Activated T-cell treated with anti-CD3 and anti-CD28 coated beads, Interleukin-2, amount 50 U/mL, for 48 hours (primary cell): Measurements from ENCODE around the gene COX7A2.

Experiments used
- DNase-seq, 2 experiments: peaks; one replicate each; pipeline ENCODE4 v3.0.0-alpha.2; 2020

COX7A2 gene

DNA sequence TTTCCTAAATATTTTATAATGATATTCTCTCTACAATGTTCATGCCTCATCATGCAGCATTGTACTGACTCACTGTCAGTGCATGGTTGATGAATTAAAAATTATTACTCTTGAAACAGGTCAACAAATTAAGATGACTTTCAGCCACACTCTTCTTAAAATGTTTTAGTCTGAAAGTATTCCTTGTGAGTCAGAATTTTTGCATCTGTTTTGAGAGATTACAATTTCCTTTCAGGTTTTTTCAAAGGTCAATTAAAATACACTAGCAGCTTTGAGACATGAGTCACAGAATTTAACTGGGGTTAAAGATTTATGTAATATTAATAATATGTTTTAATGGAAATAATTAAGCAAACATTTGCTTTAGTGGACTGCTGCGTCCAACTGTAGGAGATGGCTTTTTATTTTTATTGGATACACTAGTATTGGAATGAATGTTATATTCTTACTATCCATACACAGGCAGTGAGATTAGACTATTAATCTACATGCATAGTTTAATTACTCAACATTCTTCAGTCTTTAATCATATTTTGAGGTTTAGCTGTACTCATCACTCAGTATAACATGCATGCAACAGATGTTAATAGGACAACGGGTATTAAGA, 47.4 kb downstream of the COX7A2 start:
- DNase-seq, result no peak

DNA sequence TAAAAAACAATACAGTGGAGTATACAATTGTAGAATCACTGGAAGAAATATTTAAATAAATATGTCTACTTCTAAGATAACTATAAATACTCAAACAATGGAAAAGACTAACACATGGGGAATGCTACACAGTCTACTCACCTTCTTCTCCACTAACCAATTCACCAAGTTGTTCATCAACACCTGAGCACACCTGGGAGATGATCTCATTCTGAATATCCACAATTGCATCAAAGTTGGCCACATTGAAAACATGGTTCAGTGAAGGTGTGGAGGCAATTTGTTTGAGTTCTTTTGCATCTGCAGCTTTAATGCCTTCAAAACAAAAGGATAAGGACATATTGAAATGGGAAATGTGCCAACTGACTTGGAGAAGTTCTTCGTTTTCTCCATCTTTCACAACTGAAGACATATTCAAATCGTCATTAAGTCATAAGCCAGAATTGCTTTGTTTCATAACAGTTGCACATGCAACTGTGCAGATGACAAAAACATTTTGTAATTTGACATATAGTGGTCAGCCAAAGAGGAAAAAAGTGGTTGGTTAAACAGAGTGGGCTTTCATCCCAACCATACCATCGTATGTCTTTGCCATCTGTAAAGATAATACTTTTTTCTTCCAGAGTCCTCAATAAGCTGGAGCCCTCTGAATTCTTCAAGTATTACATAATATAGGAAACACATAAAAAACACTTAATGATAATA, 55.2 kb downstream of the COX7A2 start:
- DNase-seq, result no peak
